ENCODE measurements around the gene PPP1R1C. TPM values are rescaled to one million over a fixed set of nuclear protein-coding genes. Genes with fewer than 3 reads are reported as not detected.

Gene PPP1R1C
- total RNA-seq, 1 donor from 2014 or later: 0.52 TPM

DNA sequence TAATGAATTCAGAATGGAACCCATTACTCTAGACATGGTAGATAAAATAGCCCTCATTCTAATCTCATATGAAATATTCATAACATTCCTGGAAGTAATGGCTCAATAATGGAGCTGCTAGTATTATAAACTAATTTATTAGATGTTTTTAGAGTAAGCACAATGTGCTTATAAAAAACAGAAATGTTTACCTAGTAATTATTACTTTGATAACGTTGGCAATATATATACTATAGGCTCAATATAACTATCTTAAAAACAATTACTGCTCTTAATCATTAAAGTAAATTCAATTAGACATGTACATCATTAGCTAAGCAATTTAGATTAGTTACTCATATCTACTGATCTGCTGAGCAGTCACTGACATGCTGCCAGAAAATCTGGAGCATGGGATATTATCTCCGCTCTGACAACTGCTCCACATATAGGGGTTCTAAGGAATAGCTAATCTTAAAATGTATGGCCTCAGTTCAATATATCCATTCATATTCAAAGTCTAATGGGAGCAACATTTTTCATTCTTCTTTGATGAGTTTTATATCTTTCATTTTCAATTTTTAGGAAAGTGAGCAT is 19.4 kb downstream of the PPP1R1C start:
- no peak overlapping the region for H3K4me3 Mint-ChIP-seq (ENCODE audit: unreplicated experiment)
- H3K9me3 Mint-ChIP-seq (ENCODE audit: low read depth): peaks cover 12% of the 10 kb centered on the region
- DNase-seq (ENCODE audit: low spot score): no peak
- TF ChIP-seq, protein P1, sequence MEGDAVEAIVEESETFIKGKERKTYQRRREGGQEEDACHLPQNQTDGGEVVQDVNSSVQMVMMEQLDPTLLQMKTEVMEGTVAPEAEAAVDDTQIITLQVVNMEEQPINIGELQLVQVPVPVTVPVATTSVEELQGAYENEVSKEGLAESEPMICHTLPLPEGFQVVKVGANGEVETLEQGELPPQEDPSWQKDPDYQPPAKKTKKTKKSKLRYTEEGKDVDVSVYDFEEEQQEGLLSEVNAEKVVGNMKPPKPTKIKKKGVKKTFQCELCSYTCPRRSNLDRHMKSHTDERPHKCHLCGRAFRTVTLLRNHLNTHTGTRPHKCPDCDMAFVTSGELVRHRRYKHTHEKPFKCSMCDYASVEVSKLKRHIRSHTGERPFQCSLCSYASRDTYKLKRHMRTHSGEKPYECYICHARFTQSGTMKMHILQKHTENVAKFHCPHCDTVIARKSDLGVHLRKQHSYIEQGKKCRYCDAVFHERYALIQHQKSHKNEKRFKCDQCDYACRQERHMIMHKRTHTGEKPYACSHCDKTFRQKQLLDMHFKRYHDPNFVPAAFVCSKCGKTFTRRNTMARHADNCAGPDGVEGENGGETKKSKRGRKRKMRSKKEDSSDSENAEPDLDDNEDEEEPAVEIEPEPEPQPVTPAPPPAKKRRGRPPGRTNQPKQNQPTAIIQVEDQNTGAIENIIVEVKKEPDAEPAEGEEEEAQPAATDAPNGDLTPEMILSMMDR (IDR thresholded peaks at IDR 0.05): no peak
- H3K4me1 Mint-ChIP-seq (ENCODE audit: low read depth): no peaks in the 10 kb centered on the region
- H3K27me3 Mint-ChIP-seq (ENCODE audit: low read depth): no peaks in the 10 kb centered on the region
- peaks cover 1% of the 10 kb centered on the region for H3K36me3 Mint-ChIP-seq (ENCODE audit: low read depth)
- H3K27ac Mint-ChIP-seq (ENCODE audit: unreplicated experiment): no peak overlapping the region

DNA sequence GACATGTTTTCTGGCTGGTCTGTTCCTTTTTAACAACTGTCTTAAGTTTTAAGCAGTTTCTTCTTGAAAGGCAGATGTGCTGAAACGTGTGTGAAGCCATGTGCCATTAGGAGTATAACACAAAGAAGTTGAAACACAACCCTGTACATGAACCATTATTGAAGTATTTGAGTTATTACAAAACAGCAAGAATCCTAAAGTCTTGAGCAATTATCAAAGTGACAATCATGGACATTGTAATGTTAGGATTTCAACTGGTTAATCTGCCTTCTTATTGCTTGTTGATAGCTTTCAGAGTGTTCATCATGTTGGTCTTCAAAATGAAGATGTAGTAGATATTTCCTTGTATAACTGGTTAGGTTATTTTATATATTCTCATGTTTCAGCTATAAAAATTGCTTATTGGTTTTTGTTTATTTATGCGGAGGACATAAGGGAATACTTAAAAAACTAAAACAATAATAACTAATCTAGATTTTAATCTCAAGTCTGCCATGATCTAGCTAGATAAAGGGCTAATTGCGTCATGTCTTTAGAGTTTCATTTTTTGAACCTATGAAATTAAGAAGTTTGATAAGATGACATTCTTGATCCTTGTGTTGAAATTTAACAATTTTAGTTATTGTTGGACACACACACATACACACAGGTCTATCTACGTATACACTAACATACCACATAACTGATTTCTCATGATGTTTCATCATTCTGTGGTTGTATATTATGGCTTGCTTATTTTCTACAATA is 21.1 kb downstream of the PPP1R1C start:
- TF ChIP-seq, protein P1 (IDR thresholded peaks at IDR 0.05): no peak
- peaks cover 26% of the 10 kb centered on the region for H3K9me3 Mint-ChIP-seq (ENCODE audit: low read depth)
- H3K27me3 Mint-ChIP-seq (ENCODE audit: low read depth): no peaks in the 10 kb centered on the region
- no peak overlapping the region for H3K4me3 Mint-ChIP-seq (ENCODE audit: unreplicated experiment)
- H3K27ac Mint-ChIP-seq (ENCODE audit: unreplicated experiment): no peak overlapping the region
- no peaks in the 10 kb centered on the region for H3K4me1 Mint-ChIP-seq (ENCODE audit: low read depth)
- no peak for DNase-seq (ENCODE audit: low spot score)
- H3K36me3 Mint-ChIP-seq (ENCODE audit: low read depth): peaks cover 2% of the 10 kb centered on the region

DNA sequence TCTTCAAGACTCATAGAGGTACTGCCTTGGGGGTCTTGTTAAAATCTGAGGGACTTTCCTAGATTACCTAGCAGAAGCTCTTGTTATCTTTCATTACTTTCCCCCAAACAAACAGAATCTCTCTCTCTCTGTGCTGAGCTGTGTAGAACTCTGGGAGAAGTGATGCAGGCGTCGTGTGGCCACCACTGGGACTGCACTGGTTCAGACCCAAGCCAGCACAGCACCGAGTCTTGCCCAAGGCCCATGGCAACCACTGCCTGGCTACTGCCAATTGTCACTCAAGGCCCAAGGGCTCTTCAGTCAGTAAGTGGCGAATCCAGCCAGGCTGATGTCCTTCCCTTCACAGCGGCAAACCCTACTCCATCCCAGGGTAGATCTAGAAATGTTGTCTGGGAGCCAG is 28.6 kb downstream of the PPP1R1C start:
- Mint-ChIP-seq H3K9me3 (ENCODE audit: low read depth) (peaks cover 57% of the 10 kb centered on the region), H3K27me3 (ENCODE audit: low read depth) (no peaks in the 10 kb centered on the region), H3K27ac (ENCODE audit: unreplicated experiment) (no peak overlapping the region), H3K4me1 (ENCODE audit: low read depth) (peaks cover 9% of the 10 kb centered on the region), H3K36me3 (ENCODE audit: low read depth) (peaks cover 7% of the 10 kb centered on the region), H3K4me3 (ENCODE audit: unreplicated experiment) (no peak overlapping the region)
- TF ChIP-seq, protein P1 (IDR thresholded peaks at IDR 0.05): no peak
- no peak for DNase-seq (ENCODE audit: low spot score)

DNA sequence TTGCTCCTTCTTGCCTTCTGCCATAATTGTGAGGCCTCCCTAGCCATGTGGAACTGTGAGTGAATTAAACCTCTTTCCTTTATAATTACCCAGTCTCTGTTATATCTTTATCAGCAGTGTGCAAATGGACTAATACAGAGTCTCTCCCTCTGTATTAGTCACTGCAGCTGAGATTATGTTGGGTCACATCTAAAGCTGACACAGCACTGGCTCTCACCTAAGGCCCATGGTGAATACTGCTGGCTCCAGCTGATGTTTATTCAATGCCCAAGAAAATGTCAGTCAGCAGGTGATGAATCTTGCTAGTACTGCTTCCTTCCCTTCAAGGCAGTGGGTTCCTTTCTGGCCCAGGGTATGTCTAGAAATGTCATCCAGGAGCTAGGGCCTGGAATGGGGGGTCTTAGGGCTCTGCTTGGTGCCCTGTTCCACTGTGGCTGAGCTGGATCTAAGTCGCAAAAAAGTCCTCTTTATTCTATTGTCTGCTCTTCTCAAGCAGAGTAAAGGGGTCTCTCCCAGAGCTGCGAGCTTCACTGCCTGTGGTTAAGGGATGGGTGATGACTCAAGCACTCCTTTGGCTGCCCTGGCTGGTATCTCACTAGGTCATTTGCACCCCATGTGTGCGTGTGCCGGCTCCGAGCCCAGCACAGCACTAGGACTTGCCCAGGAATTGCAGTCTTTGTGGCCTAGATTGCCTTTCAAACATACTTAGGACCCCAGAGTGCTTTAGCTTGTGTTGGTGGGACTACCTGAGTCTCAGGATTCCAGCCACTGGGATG is 29.9 kb downstream of the PPP1R1C start:
- Mint-ChIP-seq H3K27me3 (ENCODE audit: low read depth) (no peaks in the 10 kb centered on the region), H3K4me3 (ENCODE audit: unreplicated experiment) (no peak overlapping the region), H3K36me3 (ENCODE audit: low read depth) (peaks cover 6% of the 10 kb centered on the region), H3K9me3 (ENCODE audit: low read depth) (peaks cover 45% of the 10 kb centered on the region), H3K27ac (ENCODE audit: unreplicated experiment) (no peak overlapping the region), H3K4me1 (ENCODE audit: low read depth) (peaks cover 13% of the 10 kb centered on the region)
- TF ChIP-seq, protein P1 (IDR thresholded peaks at IDR 0.05): no peak
- no peak for DNase-seq (ENCODE audit: low spot score)

DNA sequence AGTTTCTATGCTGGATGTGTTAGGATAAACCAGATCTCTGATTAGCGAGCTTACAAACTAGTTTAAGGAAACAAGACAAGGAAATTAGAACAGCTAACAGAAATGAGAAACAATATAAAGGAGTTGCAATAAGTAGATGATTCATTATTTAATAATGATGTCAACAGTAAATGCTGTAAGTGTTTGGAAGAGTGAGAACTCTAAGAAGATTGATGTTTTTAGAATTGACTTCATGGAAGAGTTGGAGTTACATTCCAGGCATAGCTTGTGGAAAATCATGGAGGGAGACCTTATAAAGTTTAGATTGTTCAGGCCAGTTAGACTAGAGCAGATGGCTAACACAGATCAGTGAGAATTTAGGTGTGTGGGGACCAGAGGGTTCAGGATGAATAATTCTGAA is 32.6 kb downstream of the PPP1R1C start:
- Mint-ChIP-seq H3K27ac (ENCODE audit: unreplicated experiment) (peak overlapping the region; percentile 67), H3K4me3 (ENCODE audit: unreplicated experiment) (no peak overlapping the region), H3K4me1 (ENCODE audit: low read depth) (peaks cover 19% of the 10 kb centered on the region), H3K9me3 (ENCODE audit: low read depth) (peaks cover 36% of the 10 kb centered on the region), H3K27me3 (ENCODE audit: low read depth) (no peaks in the 10 kb centered on the region), H3K36me3 (ENCODE audit: low read depth) (peaks cover 8% of the 10 kb centered on the region)
- DNase-seq (ENCODE audit: low spot score): no peak
- TF ChIP-seq, protein P1 (IDR thresholded peaks at IDR 0.05): no peak
